NCI-H1092 treated with DMSO at 0.1 percent for 48 hours (cell line): ENCODE measurements around the gene C5orf52.
A peak's percentile ranks its signal among the peaks of the same experiment; 100 is the strongest.
"Not testable (repeated sequence)": the region's sequence is repeated elsewhere in the genome, so short reads cannot be mapped to it uniquely, and the experiment has no call there.

ENCODE experiments used
- DNase-seq: peaks from one replicate; lab custom pipeline; 2025; lab: John Stamatoyannopoulos, UW

The C5orf52 gene

GRCh38 chr5:157670662-157671591, at the start of gene C5orf52:
Gene C5orf52, plus strand, starts transcription at chr5:157671533. Its CDS starts 82 bp downstream, at chr5:157671615.
- peak; percentile 55 for DNase-seq

- DNase-seq: no peak
These were observed 47.2 kb upstream of the C5orf52 start for GRCh38 chr5:157624144-157624543.

- DNase-seq: no peak
These were observed 44.5 kb upstream of the C5orf52 start for GRCh38 chr5:157626831-157627230.

DNA sequence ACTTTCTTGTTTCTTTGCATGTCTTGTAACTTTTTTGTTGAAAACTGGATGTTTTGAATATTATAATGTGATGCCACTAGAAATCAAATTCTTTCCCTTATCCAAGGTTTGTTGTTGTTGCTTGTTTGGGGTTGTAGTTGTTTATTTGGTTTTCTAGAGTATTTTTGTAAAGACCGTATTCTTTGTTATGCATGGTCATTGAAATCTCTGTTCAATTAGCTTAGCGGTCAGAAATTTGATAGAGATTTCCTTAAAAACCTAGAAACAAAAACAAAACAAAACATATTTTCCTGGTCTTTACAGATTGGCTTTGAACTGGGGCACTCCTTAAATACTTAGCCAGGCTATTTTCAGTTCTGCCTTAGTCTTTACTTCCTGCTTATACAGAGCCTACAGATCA, 41.0 kb upstream of the C5orf52 start:
- no peak for DNase-seq

GRCh38 chr5:157640406-157641066, 30.8 kb upstream of the C5orf52 start:
- no peak for DNase-seq

DNA sequence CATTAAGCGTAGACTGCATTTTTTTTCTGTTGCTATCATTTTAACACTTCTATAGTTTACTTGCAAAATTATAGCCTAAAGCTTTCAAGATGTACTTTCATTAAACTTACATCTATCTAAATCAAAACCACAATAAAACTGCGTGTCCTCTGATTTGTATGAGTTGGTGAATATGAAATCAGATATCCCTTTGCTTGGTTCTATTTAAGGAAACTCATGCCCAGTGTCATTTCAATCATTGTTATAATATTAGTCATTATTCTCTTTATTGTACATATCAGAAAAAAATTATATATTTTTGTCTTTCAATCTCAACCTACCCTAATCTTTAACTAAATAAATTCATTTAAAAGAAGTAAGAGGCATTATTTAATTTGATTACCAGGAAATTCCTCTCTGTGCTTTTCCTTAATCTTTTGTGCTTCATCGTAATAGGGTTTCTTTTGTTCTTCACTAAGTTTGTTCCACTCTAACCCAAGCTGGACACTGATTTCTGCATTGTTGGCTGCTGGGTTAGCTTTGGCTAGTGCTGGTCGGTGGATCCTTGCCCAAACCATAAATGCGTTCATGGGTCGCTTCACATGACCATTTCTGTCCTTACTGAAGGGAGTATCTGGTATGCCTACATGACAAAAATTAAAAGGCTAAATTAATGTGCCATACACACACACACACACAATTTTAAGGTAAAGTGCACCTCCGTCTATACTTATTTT, 22.9 kb upstream of the C5orf52 start:
- no peak for DNase-seq

GRCh38 chr5:157649101-157649500, 22.2 kb upstream of the C5orf52 start:
- no peak for DNase-seq

GRCh38 chr5:157650991-157651611, 20.2 kb upstream of the C5orf52 start:
- DNase-seq: no peak

DNA sequence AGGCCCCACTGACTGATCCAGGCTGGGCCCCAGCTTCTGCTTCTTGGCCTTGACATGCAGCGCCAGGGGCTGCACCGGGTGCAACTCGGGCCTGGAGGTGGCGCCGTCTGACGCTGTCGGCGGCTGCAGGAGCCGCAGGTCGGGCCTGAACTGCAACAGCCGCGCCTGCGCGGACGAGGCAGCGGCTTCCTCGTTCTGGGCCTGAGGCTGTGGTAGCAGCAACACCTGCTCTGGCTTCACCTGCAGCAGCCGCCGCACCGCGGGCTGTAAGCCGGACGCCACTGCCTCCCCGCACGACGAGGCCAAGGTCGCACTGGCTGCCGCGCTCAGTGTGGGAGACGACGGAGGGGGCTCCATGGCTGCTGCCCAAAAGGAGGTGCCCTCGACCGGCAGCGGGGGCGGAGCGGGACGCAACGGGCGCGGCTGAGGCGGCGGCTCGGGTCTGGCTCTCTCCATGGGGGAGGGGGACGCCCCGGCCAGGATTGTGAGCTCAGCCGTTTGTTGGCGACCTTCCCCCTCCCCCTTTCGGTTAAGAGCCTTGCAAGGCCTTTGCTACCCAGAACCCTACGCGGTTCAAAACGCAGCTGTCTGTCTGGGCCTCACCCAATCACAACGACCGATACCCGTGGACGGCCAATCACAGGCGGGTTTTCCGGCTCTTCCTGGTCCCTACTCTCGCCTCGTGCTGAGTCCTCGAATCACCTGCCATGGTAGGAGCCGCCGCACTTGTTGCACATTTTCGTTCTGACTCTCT, 19.5 kb upstream of the C5orf52 start:
- peak; percentile 57 for DNase-seq

DNA sequence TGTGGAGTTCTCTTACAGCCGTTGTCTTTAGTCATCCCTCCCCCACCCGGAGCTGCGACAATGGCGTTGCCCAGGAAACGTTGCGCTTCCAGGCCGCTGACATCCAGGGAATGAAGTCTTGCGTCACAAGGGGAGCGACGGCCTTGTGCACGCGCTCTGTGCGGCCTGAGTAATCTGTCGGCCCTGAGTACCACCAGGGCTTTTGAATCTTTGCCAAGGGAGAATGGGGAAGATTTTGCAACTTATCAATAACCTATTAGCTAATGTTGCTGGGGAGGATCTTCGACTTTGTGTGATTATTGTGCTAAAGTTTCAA, 19.0 kb upstream of the C5orf52 start, which contains the start of gene SOX30:
SOX30 (minus strand) TSS at position 62 of the 316 bp plus-strand sequence. CDS start 360 bp downstream, outside the sequence.
- DNase-seq: no peak

DNA sequence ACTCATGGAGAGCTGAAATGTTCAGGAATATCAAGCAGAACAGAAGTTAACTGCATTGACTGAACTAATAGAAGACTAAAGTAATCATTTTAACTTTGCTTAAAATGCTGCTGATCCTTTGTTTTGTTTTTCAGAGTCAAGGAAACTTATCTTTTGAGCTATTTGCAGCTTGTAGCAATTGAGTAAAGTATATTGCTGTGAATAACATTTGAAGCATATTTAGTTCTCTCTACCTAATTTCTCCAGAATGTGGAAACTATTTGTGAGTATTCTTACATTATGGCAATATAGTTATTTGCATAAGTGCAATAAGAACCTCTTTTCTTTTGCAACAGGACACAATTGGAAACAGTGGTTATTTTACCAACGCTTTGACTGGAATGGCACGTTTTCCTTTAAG, 13.8 kb upstream of the C5orf52 start:
- DNase-seq: no peak

DNA sequence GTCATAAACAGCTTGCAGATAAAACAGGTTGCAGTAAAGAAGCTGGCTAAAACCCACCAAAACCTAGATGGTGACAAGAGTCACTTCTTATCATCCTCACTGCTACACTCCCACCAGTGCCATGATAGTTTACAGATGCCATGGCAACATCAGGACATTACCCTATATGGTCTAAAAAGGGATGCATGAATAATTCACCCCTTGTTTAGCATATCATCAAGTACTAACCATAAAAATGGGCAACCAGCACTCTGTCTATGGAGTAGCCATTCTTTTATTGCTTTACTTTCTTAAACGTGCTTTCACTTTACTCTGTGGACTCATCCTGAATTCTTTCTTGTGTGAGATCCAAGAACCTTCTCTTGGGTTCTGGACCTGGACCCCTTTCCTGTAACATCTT, 12.4 kb upstream of the C5orf52 start:
- no peak for DNase-seq

- DNase-seq: no peak
These were observed 11.3 kb upstream of the C5orf52 start for GRCh38 chr5:157659868-157660660.

- no peak for DNase-seq
These were observed 5.8 kb upstream of the C5orf52 start for GRCh38 chr5:157665467-157666070.

GRCh38 chr5:157668356-157668755, 3.0 kb upstream of the C5orf52 start:
- no peak for DNase-seq

GRCh38 chr5:157669701-157670097, 1.6 kb upstream of the C5orf52 start:
- DNase-seq: no peak

DNA sequence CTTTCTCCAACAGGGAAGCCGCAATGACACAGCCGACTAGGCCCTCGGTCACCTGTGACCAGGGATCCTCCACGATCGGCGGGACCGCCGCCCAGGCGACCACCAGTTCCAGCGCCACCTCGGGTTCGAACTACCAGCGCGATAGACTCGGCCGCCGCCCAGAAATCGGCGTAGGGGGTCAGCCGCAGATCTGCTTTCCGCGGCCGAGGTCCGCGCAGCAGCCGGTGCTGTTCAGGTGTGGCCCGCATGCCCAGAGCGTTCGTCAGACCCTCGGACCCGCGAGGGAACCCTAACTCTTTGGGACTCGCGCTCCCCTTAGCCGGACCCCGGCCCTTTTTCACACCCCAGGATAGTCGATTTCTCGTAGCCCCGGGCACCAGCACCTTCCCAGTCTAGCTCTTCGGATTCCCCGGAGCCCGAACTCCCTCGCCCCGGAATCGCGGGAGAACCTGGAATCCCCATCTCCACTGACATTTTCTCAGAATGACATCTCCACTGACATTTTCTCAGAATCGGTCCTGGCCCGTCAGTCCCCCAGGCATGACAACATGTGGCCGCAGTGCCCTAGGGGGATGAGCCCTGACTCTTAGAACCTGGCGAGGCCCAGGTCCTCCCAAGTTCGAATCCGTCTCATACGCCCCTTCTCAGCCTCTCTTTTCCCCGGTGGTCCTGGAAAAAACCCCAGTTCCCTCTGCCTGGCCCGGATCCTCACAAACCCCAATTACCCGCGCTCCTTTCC, 428 bp downstream of the C5orf52 start:
- no peak for DNase-seq

GRCh38 chr5:157672976-157673375, 1.6 kb downstream of the C5orf52 start:
- DNase-seq: no peak

DNA sequence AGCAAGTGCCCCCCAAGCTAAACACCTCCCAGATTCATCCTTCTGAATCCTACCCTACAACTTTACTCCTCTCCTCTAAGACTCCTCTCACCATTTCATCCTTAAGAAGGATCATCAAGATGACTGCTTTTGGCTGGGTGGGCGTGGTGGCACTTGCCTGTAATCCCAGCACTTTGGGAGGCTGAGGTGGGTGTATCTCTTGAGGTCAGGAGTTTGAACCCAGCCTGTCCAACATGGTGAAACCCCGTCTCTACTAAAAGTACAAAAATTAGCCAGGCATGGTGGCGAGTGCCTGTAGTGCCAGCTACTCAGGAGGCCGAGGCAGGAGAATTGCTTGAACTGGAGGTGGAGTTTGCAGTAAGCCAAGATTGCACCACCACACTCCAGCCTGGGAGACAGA, 3.0 kb downstream of the C5orf52 start:
- not testable (repeated sequence) for DNase-seq
